Measurements from ENCODE around the gene GTF2B. TPM values are rescaled to one million over a fixed set of nuclear protein-coding genes. Genes with fewer than 3 reads are reported as not detected.
A peak's percentile ranks its signal among the peaks of the same experiment; 100 is the strongest.

Gene GTF2B
- total and polyA plus RNA-seq, 2 of the 4 experiments (the other 2 are of a cell fraction): 32.0 to 41.0 TPM

GRCh38 chr1:88892357-88892877 is 1.1 kb upstream of the GTF2B start:
- H3K18ac ChIP-seq (ENCODE audit: low read depth, low read length): no peak overlapping the region
- intact Hi-C loops (cut with micrococcal nuclease): loop anchor here (5.0 kb wide), 1 partner anchor 235 kb away; no protein-coding TSS in a partner anchor
- H3K4me1 ChIP-seq (ENCODE audit: control insufficient read depth, insufficient read depth, low read length): no peaks in the 10 kb centered on the region
- peak overlapping the region; percentile 76; the same call in 1 of the 2 replicates for H3K4me3 ChIP-seq (ENCODE audit: insufficient read depth, low read depth, low read length)
- BruUV-seq (replicated peaks): no TSS peak
- no peak overlapping the region for H2BK120ac ChIP-seq (ENCODE audit: low read depth, low read length)
- no peak overlapping the region; the same call in 1 of the 2 replicates for H3K4me2 ChIP-seq (ENCODE audit: low read depth, low read length)
- H2BK5ac ChIP-seq (ENCODE audit: low read depth, low read length, poor library complexity, severe bottlenecking): no peak overlapping the region
- ChIA-PET POLR2A (ENCODE audit: unreplicated experiment) (no interaction called here), CTCF (interaction anchor here (0.6 kb wide), 1 partner anchor 15 kb away, joined by 3 read pairs; no protein-coding TSS in a partner anchor)
- H2AK9ac ChIP-seq (replicated peaks; ENCODE audit: low read depth, low read length, poor library complexity): no peak overlapping the region
- peak; percentile 56 for DNase-seq
- no peak overlapping the region for H3K4ac ChIP-seq (ENCODE audit: low read depth, low read length)
- no peaks in the 10 kb centered on the region for H3K9me3 ChIP-seq (ENCODE audit: control insufficient read depth, insufficient read depth, low read length)
- peak overlapping the region; percentile 47; the same call in 1 of the 2 replicates for H4K5ac ChIP-seq (ENCODE audit: low read depth, low read length)
- H3K27me3 ChIP-seq (ENCODE audit: control insufficient read depth, insufficient read depth, low read length): no peaks in the 10 kb centered on the region; the same call in 1 of the 2 replicates
- H3K23ac ChIP-seq (ENCODE audit: low read depth, low read length): no peak overlapping the region
- no peak overlapping the region for H2BK15ac ChIP-seq (ENCODE audit: low read depth, low read length)
- TF ChIP-seq SMC3 (IDR thresholded peaks at IDR 0.05; ENCODE audit: low read depth, low read length) (no peak), CHD1 (IDR thresholded peaks at IDR 0.05; ENCODE audit: low read depth, low read length) (no peak), FOS (IDR thresholded peaks at IDR 0.05; ENCODE audit: low read depth, low read length) (no peak), RFX5 (IDR thresholded peaks at IDR 0.05; ENCODE audit: low read depth, low read length) (no peak), CTCF (conservative IDR thresholded peaks at IDR 0.05; ENCODE audit: low read depth, low read length) (no peak), BHLHE40 (IDR thresholded peaks at IDR 0.05; ENCODE audit: low read depth, low read length) (no peak), MAFK (IDR thresholded peaks at IDR 0.05; ENCODE audit: low read depth, low read length) (no peak), POLR2A (IDR thresholded peaks at IDR 0.05; ENCODE audit: low read depth, low read length) (no peak), USF2 (IDR thresholded peaks at IDR 0.05; ENCODE audit: low read depth, low read length) (no peak), MXI1 (IDR thresholded peaks at IDR 0.05; ENCODE audit: borderline replicate concordance, low read depth, low read length) (no peak), CEBPB (IDR thresholded peaks at IDR 0.05; ENCODE audit: low read depth, low read length) (no peak)
- no peak overlapping the region for H3K9ac ChIP-seq (ENCODE audit: low read depth, low read length)
- ATAC-seq (ENCODE audit: low read depth): no peak
- H2AK5ac ChIP-seq (ENCODE audit: low read depth, low read length): no peak overlapping the region
- H3K9me1 ChIP-seq (ENCODE audit: insufficient read depth, low read length): no peaks in the 10 kb centered on the region
- dilution Hi-C loops (cut with HindIII; ENCODE audit: low sequenced_read_pairs, unreplicated experiment): no loop called here
- H2AFZ ChIP-seq (replicated peaks; ENCODE audit: low read length, poor library complexity): no peak overlapping the region
- peak overlapping the region; percentile 2 to 35; a peak in 2 of 4 replicates for H4K8ac ChIP-seq (ENCODE audit: low read depth in 2 of 2, low read length in 2 of 2)
- no peak overlapping the region for H3K56ac ChIP-seq (ENCODE audit: extremely low read depth, insufficient read depth, low read length)
- H3K79me1 ChIP-seq (ENCODE audit: low read depth in 1 of 2, low read length in 2 of 2): peaks cover 5 to 14% of the 10 kb centered on the region in 2 experiments; a peak in 3 of 4 replicates
- no peaks in the 10 kb centered on the region for H3K36me3 ChIP-seq (ENCODE audit: control insufficient read depth, insufficient read depth, low read length)
- no peak overlapping the region for H2BK20ac ChIP-seq (ENCODE audit: low read depth, low read length)
- H3K14ac ChIP-seq (replicated peaks; ENCODE audit: low read depth, low read length): no peak overlapping the region
- no peak overlapping the region for H4K91ac ChIP-seq (ENCODE audit: insufficient read depth, low read depth, low read length)
- H3K27ac ChIP-seq (ENCODE audit: insufficient read depth, low read length): no peak overlapping the region
- WGBS, 2 experiments (ENCODE audit: extremely low coverage in 2 of 2, insufficient read length in 1 of 2): 90% methylated on average over 2 of the region's 11 CpGs; no CpG with 5 or more reads in 1 of the 2 experiments
- in situ Hi-C loops (cut with MboI; ENCODE audit: low sequenced_read_pairs): no loop called here
- peaks cover 14% of the 10 kb centered on the region; the same call in 1 of the 2 replicates for H4K20me1 ChIP-seq (ENCODE audit: insufficient read depth, low read length)

Data from IMR-90 (cell line).